SK-N-MC (cell line): ENCODE results near the gene UNC93A.

Experiments
- EZH2 ChIP-seq: fragments of 200-600 bp; sonication (generic); IDR thresholded peaks from one replicate; pipeline ENCODE4 v1.6.1; 2017; ENCODE audit warnings: antibody characterized with exemption
- POLR2AphosphoS5 ChIP-seq: IDR thresholded peaks from 2 replicates; pipeline ENCODE4 v1.6.1; 2012; ENCODE audit warnings: mild to moderate bottlenecking, low read depth, low read length, borderline replicate concordance

GRCh38 chr6:167323111-167323510 lies 32.0 kb downstream of the UNC93A start:
- TF ChIP-seq POLR2AphosphoS5 (no peak), EZH2 (no peak)
